Lower lobe of right lung (tissue), 2 donors: ENCODE data around the gene ADAP2. TPM values are rescaled to one million over a fixed set of nuclear protein-coding genes. Genes with fewer than 3 reads are reported as not detected.

ENCODE experiments used
- ATAC-seq, 2 donors: fragments of 200-7000 bp; cut with Tn5 transposase; one replicate each; pipeline ENCODE4 v1.9.1; 2020 to 2022; ENCODE audit warnings: mild to moderate bottlenecking in 2 of 2, moderate library complexity in 2 of 2
- DNase-seq: peaks from one replicate; pipeline ENCODE4 v3.0.0-alpha.2; 2020
- H3K27ac ChIP-seq: fragments of 200-600 bp; one replicate; pipeline ENCODE4 v1.8.0; 2022
- H3K27me3 ChIP-seq: fragments of 200-600 bp; one replicate; pipeline ENCODE4 v1.8.0; 2022; ENCODE audit warnings: low read depth
- H3K36me3 ChIP-seq: fragments of 200-600 bp; one replicate; pipeline ENCODE4 v1.8.0; 2022; ENCODE audit warnings: mild to moderate bottlenecking
- H3K4me1 ChIP-seq: fragments of 200-600 bp; one replicate; pipeline ENCODE4 v1.8.0; 2022
- H3K4me3 ChIP-seq: fragments of 200-600 bp; one replicate; pipeline ENCODE4 v1.8.0; 2022; ENCODE audit warnings: mild to moderate bottlenecking
- H3K9me3 ChIP-seq: fragments of 200-600 bp; one replicate; pipeline ENCODE4 v1.8.0; 2022
- intact Hi-C: fragments of 100-400 bp; cut with DNase I; formaldehyde crosslinking; loops from one replicate; pipeline ENCODE4 v1.11.0; 2022
- total RNA-seq: library from RNA; stranded (reverse); fragmentation: NEBNext Ultra II Directional; extraction: Animal tissue kit (Norgen Biotek cat#: 25700); gene quantifications from one replicate; pipeline ENCODE4 v1.2.1, GENCODE V29; 2021
- TF ChIP-seq, protein P1 (sequence below): fragments of 200-600 bp; IDR thresholded peaks from one replicate; pipeline ENCODE4 v1.8.0; 2022; ENCODE audit warnings: antibody characterized with exemption, mild to moderate bottlenecking
- donor health status: DM: no; HTN: yes; CAD: no; lungs with severe emphysema.

ADAP2 gene
- total RNA-seq, 1 donor from 2014 or later: 31.5 TPM

DNA sequence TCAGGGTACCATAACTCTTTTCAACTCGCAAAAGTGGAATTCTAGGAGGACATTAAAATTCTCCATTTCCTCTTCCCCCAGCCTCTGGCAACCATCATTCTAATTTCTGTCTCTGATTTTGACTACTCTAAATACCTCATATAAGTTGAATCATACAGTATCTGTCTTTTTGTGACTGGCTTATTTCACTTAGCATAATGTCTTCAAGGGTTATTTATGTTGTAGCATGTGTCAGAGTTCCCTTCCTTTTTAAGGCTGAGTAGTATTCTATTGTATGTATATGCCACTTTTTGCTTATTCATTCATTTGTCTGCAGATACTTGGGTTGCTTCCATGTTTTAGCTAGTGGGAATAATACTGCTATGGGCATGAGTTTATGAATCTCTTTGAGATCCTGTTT, 61.1 kb downstream of the ADAP2 start:
- H3K9me3 ChIP-seq: no peaks in the 10 kb centered on the region
- H3K4me1 ChIP-seq: no peaks in the 10 kb centered on the region
- no peaks in the 10 kb centered on the region for H3K27me3 ChIP-seq
- no peak for DNase-seq
- peaks cover 35% of the 10 kb centered on the region for H3K36me3 ChIP-seq
- intact Hi-C loops: no loop called here
- ATAC-seq: no peak
- H3K27ac ChIP-seq: no peak overlapping the region
- TF ChIP-seq, protein P1, sequence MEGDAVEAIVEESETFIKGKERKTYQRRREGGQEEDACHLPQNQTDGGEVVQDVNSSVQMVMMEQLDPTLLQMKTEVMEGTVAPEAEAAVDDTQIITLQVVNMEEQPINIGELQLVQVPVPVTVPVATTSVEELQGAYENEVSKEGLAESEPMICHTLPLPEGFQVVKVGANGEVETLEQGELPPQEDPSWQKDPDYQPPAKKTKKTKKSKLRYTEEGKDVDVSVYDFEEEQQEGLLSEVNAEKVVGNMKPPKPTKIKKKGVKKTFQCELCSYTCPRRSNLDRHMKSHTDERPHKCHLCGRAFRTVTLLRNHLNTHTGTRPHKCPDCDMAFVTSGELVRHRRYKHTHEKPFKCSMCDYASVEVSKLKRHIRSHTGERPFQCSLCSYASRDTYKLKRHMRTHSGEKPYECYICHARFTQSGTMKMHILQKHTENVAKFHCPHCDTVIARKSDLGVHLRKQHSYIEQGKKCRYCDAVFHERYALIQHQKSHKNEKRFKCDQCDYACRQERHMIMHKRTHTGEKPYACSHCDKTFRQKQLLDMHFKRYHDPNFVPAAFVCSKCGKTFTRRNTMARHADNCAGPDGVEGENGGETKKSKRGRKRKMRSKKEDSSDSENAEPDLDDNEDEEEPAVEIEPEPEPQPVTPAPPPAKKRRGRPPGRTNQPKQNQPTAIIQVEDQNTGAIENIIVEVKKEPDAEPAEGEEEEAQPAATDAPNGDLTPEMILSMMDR: no peak
- no peak overlapping the region for H3K4me3 ChIP-seq

DNA sequence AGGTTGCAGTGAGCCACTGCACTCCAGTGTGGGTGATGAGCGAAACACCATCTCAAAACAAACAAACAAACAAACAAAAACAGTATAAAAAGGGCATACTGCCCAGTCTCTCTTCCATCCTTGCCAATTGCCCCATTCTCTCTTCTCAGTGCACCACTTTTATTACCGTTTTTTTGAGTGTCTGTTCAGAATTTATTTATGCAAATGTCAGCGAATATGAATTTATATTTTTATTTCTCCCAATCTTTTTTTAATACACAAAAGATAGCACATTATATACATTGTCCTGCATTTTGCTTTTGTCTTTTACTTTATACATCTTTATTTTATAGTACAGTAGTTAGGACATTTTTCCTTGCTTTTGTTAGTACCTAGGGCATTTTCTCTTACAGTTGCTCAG, 68.7 kb downstream of the ADAP2 start:
- no peak for ATAC-seq
- H3K4me1 ChIP-seq: no peaks in the 10 kb centered on the region
- TF ChIP-seq, protein P1: no peak
- DNase-seq: no peak
- no peak overlapping the region for H3K4me3 ChIP-seq
- no peaks in the 10 kb centered on the region for H3K9me3 ChIP-seq
- no peaks in the 10 kb centered on the region for H3K27me3 ChIP-seq
- H3K27ac ChIP-seq: no peak overlapping the region
- intact Hi-C loops: no loop called here
- peaks cover 83% of the 10 kb centered on the region for H3K36me3 ChIP-seq

- ATAC-seq: no peak
Measured at GRCh38 chr17:30992551-30992950, 70.8 kb downstream of the ADAP2 start.

DNA sequence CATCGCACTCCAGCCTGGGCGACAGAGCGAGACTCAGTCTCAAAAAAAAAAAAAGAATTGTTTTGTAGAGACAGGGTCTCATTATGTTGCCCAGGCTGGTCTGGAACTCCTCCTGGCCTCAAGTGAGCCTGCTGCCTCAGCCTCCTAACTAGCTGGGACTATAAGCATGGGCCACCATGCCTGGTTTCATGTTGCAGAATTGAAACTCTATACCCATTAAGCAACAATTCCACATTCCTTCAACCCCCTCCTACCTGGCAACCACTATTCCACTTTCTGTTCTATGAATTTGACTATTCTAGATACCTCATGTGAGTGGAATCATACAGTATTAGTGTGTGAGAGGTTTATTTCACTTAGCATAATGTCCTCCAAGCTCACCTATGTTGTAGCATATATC, 73.6 kb downstream of the ADAP2 start:
- TF ChIP-seq, protein P1: no peak
- no peak overlapping the region for H3K27ac ChIP-seq
- no peaks in the 10 kb centered on the region for H3K27me3 ChIP-seq
- H3K36me3 ChIP-seq: peaks cover 81% of the 10 kb centered on the region
- no peaks in the 10 kb centered on the region for H3K9me3 ChIP-seq
- DNase-seq (no peak), ATAC-seq (no peak)
- no peak overlapping the region for H3K4me3 ChIP-seq
- intact Hi-C loops: no loop called here
- H3K4me1 ChIP-seq: no peaks in the 10 kb centered on the region

More at GRCh38 chr17:30992551-30992950, 70.8 kb downstream of the ADAP2 start:
- intact Hi-C loops: no loop called here
- TF ChIP-seq, protein P1: no peak
- no peak for DNase-seq
- Histone ChIP-seq H3K4me1 (no peaks in the 10 kb centered on the region), H3K27ac (no peak overlapping the region), H3K4me3 (no peak overlapping the region), H3K9me3 (no peaks in the 10 kb centered on the region), H3K36me3 (peaks cover 76% of the 10 kb centered on the region), H3K27me3 (no peaks in the 10 kb centered on the region)

DNA sequence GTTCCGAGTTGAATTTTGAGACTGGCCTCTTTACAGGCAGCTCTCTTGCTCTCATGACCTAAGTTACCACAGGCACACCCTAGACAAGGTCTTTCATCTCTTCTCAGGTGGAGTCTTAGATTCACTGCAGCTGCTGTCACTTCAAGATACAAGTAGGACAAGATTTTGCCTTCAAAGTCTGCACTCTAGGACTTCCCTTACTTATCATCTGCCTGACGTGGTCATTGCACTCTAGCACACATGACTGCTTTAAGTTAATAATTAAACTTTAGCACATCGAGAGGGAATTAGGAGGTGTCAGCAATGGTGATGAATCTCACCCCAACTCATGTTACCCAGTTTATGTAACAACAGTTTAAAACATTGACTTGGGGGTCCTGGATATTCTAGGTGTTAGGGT, 74.7 kb downstream of the ADAP2 start:
- H3K36me3 ChIP-seq: peaks cover 80% of the 10 kb centered on the region
- intact Hi-C loops: no loop called here
- ATAC-seq (no peak), DNase-seq (no peak)
- TF ChIP-seq, protein P1: no peak
- H3K4me3 ChIP-seq: no peak overlapping the region
- H3K27me3 ChIP-seq: no peaks in the 10 kb centered on the region
- H3K4me1 ChIP-seq: no peaks in the 10 kb centered on the region
- H3K9me3 ChIP-seq: no peaks in the 10 kb centered on the region
- no peak overlapping the region for H3K27ac ChIP-seq

- Histone ChIP-seq H3K36me3 (peaks cover 84% of the 10 kb centered on the region), H3K4me1 (no peaks in the 10 kb centered on the region), H3K27me3 (no peaks in the 10 kb centered on the region), H3K9me3 (no peaks in the 10 kb centered on the region), H3K27ac (no peak overlapping the region), H3K4me3 (no peak overlapping the region)
- ATAC-seq (no peak), DNase-seq (no peak)
- intact Hi-C loops: no loop called here
- TF ChIP-seq, protein P1: no peak
Measured at GRCh38 chr17:30997270-30997669, 75.5 kb downstream of the ADAP2 start.
